ENCODE measurements around the gene RERE. TPM values are rescaled to one million over a fixed set of nuclear protein-coding genes. Genes with fewer than 3 reads are reported as not detected.

The RERE gene
- total RNA-seq, 1 experiment from 2014 or later = 40.6 TPM

- TF ChIP-seq TCF7L2 (IDR thresholded peaks at IDR 0.05; ENCODE audit: borderline replicate concordance, extremely low read depth, insufficient read depth, insufficient read length) (no peak), EZH2 (IDR thresholded peaks at IDR 0.05) (no peak), ZFX (IDR thresholded peaks at IDR 0.05) (no peak)
Observed at GRCh38 chr1:8731162-8731561, 86.3 kb downstream of the RERE start (continued).

GRCh38 chr1:8728464-8728863, 89.0 kb downstream of the RERE start:
- no peaks in the 10 kb centered on the region for H3K27me3 ChIP-seq (ENCODE audit: insufficient read depth, low read length)
- H3K4me2 ChIP-seq (ENCODE audit: low read length) = no peak overlapping the region
- RAD21 ChIA-PET (ENCODE audit: low non-redundant PET in 1 of 2, low total read pairs in 2 of 2, uncharacterized antibody in 2 of 2, unreplicated experiment in 2 of 2) = interaction anchor here in 1 of 2 experiments (0.7 kb wide), 1 partner anchor 354 kb away, joined by 4 read pairs; no protein-coding TSS in a partner anchor
- no peaks in the 10 kb centered on the region for H3K9me3 ChIP-seq (ENCODE audit: control insufficient read depth in 1 of 2, insufficient read depth in 1 of 2, low read depth in 1 of 2, low read length in 2 of 2)
- H3K9me2 ChIP-seq (ENCODE audit: insufficient read depth) = no peaks in the 10 kb centered on the region
- H3K9ac ChIP-seq (ENCODE audit: low read length) = no peak overlapping the region
- ATAC-seq (no peak), DNase-seq (ENCODE audit: low read depth, low spot score) (no peak)
- TF ChIP-seq ELF1 (IDR thresholded peaks at IDR 0.05; ENCODE audit: borderline replicate concordance, low read depth) = no peak
- TF ChIP-seq CBX3 (IDR thresholded peaks at IDR 0.05; ENCODE audit: low read depth) = no peak
- no peak for TF ChIP-seq EGR1 (IDR thresholded peaks at IDR 0.05; ENCODE audit: low read depth)
- TF ChIP-seq MAX (IDR thresholded peaks at IDR 0.05) = no peak
- no peak for TF ChIP-seq SIN3A (IDR thresholded peaks at IDR 0.05; ENCODE audit: low read depth)
- TF ChIP-seq ATF3 (IDR thresholded peaks at IDR 0.05) = no peak
- TF ChIP-seq EZH2phosphoT487 (IDR thresholded peaks at IDR 0.05; ENCODE audit: borderline replicate concordance) = no peak
- no peak for TF ChIP-seq CTCF (IDR thresholded peaks at IDR 0.05 in 2 of 3, conservative IDR thresholded peaks at IDR 0.05 in 1 of 3; ENCODE audit: borderline replicate concordance in 1 of 3, insufficient read depth in 1 of 3, low read depth in 2 of 3, low read length in 2 of 3)
- no peak for TF ChIP-seq ZFX (IDR thresholded peaks at IDR 0.05)
- intact Hi-C loops (cut with micrococcal nuclease) = loop anchor here (5.0 kb wide), 1 partner anchor 119 kb away; no protein-coding TSS in a partner anchor
- BruUV-seq (replicated peaks) = no TSS peak
- POLR2A ChIA-PET = no interaction called here
- no peak overlapping the region for H2AFZ ChIP-seq (ENCODE audit: low read depth, low read length, poor library complexity, severe bottlenecking)
- peaks cover 5 to 8% of the 10 kb centered on the region in 2 experiments for H3K4me1 ChIP-seq (ENCODE audit: control insufficient read depth in 1 of 2, insufficient read depth in 2 of 2, low read length in 2 of 2)
- H3K4me3 ChIP-seq (replicated peaks in 1 of 2; ENCODE audit: low read depth in 1 of 2, low read length in 2 of 2) = no peak overlapping the region
- no peaks in the 10 kb centered on the region for H4K20me1 ChIP-seq (ENCODE audit: insufficient read depth)
- H3K27ac ChIP-seq (ENCODE audit: low read depth, low read length) = no peak overlapping the region
- no peaks in the 10 kb centered on the region; the same call in 1 of the 2 replicates for H3K79me2 ChIP-seq (ENCODE audit: insufficient read depth, low read length)
- CTCF ChIA-PET = interaction anchor here (1.3 to 1.5 kb wide), 3 partner anchors 10 to 16 kb away, joined by 3 to 6 read pairs (median 4); no protein-coding TSS in a partner anchor
- no peaks in the 10 kb centered on the region for H3K36me3 ChIP-seq (ENCODE audit: control insufficient read depth in 1 of 2, insufficient read depth in 2 of 2, low read length in 2 of 2)
